Measurements from ENCODE around the gene MBP. TPM values are rescaled to one million over a fixed set of nuclear protein-coding genes. Genes with fewer than 3 reads are reported as not detected.

MBP gene
- total and polyA plus RNA-seq, 10 donors, result 11.1 to 96.0 (median 70.8) TPM

- intact Hi-C loops (cut with DNase I; ENCODE audit: low total_unique reads), result no loop called here
- Histone ChIP-seq H3K27me3 (replicated peaks in 1 of 7) (peaks cover 0 to 34% (median 0%) of the 10 kb centered on the region in 7 donors), H3K9me3 (no peaks in the 10 kb centered on the region), H3K4me1 (peaks cover 46 to 100% (median 91%) of the 10 kb centered on the region in 6 donors), H3K27ac (peak overlapping the region; percentile 24 to 95 (median 86)), H3K36me3 (peaks cover 0 to 52% (median 3%) of the 10 kb centered on the region in 6 donors), H3K4me3 (peak overlapping the region in 1 of 8 donors; percentile 47)
- 36 to 55% (median 44%) methylated on average over 17 of the region's 17 CpGs for WGBS, 5 donors
- TF ChIP-seq POLR2A (IDR thresholded peaks at IDR 0.05), result no peak
- TF ChIP-seq POLR2AphosphoS5 (IDR thresholded peaks at IDR 0.05), result no peak
- TF ChIP-seq, protein P1, sequence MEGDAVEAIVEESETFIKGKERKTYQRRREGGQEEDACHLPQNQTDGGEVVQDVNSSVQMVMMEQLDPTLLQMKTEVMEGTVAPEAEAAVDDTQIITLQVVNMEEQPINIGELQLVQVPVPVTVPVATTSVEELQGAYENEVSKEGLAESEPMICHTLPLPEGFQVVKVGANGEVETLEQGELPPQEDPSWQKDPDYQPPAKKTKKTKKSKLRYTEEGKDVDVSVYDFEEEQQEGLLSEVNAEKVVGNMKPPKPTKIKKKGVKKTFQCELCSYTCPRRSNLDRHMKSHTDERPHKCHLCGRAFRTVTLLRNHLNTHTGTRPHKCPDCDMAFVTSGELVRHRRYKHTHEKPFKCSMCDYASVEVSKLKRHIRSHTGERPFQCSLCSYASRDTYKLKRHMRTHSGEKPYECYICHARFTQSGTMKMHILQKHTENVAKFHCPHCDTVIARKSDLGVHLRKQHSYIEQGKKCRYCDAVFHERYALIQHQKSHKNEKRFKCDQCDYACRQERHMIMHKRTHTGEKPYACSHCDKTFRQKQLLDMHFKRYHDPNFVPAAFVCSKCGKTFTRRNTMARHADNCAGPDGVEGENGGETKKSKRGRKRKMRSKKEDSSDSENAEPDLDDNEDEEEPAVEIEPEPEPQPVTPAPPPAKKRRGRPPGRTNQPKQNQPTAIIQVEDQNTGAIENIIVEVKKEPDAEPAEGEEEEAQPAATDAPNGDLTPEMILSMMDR (IDR thresholded peaks at IDR 0.05 in 8 of 11, conservative IDR thresholded peaks at IDR 0.05 in 3 of 11), result no peak
- no peak for DNase-seq
Observed at GRCh38 chr18:77098538-77099174, 33.9 kb downstream of the MBP start.

- no peak for TF ChIP-seq POLR2A (IDR thresholded peaks at IDR 0.05)
- TF ChIP-seq POLR2AphosphoS5 (IDR thresholded peaks at IDR 0.05), result no peak
- TF ChIP-seq, protein P1 (IDR thresholded peaks at IDR 0.05 in 8 of 11, conservative IDR thresholded peaks at IDR 0.05 in 3 of 11), result no peak
- 44 to 81% (median 54%) methylated on average over 2 of the region's 2 CpGs for WGBS, 5 donors
- Histone ChIP-seq H3K27ac (peak overlapping the region in 7 of 8 donors; percentile 69 to 95 (median 88)), H3K27me3 (replicated peaks in 1 of 7) (peaks cover 0 to 34% (median 0%) of the 10 kb centered on the region in 7 donors), H3K4me1 (peaks cover 40 to 100% (median 88%) of the 10 kb centered on the region in 6 donors), H3K9me3 (no peaks in the 10 kb centered on the region), H3K4me3 (peak overlapping the region in 1 of 8 donors; percentile 52), H3K36me3 (peaks cover 0 to 52% (median 3%) of the 10 kb centered on the region in 6 donors)
- intact Hi-C loops (cut with DNase I; ENCODE audit: low total_unique reads), result no loop called here
- DNase-seq, result no peak
Observed at GRCh38 chr18:77098029-77098428, 34.6 kb downstream of the MBP start.

- peak overlapping the region in 7 of 8 donors; percentile 30 to 95 (median 88) for H3K27ac ChIP-seq
Observed at GRCh38 chr18:77096936-77097886, 35.4 kb downstream of the MBP start.

More at GRCh38 chr18:77096936-77097886, 35.4 kb downstream of the MBP start:
- no peaks in the 10 kb centered on the region for H3K9me3 ChIP-seq
- WGBS, 5 donors, result 83 to 97% (median 91%) methylated on average over 6 to 11 of the region's 11 CpGs
- no peak for DNase-seq
- H3K27me3 ChIP-seq (replicated peaks in 1 of 7), result peaks cover 0 to 34% (median 0%) of the 10 kb centered on the region in 7 donors
- intact Hi-C loops (cut with DNase I; ENCODE audit: low total_unique reads), result no loop called here
- peaks cover 32 to 100% (median 81%) of the 10 kb centered on the region in 6 donors for H3K4me1 ChIP-seq
- peak overlapping the region in 1 of 8 donors; percentile 52 for H3K4me3 ChIP-seq
- H3K36me3 ChIP-seq, result peaks cover 0 to 57% (median 3%) of the 10 kb centered on the region in 6 donors
- TF ChIP-seq POLR2A (IDR thresholded peaks at IDR 0.05), result no peak
- TF ChIP-seq POLR2AphosphoS5 (IDR thresholded peaks at IDR 0.05), result no peak
- TF ChIP-seq, protein P1 (IDR thresholded peaks at IDR 0.05 in 8 of 11, conservative IDR thresholded peaks at IDR 0.05 in 3 of 11), result no peak

Measured in spleen (tissue), 11 donors.